Middle frontal gyrus (tissue), 1 donor: ENCODE results near the gene DELE1.
"Not testable (repeated sequence)": the region's sequence is repeated elsewhere in the genome, so short reads cannot be mapped to it uniquely, and the experiment has no call there.

Experiments used
- DNase-seq: peaks from one replicate; pipeline ENCODE4 v3.0.0-alpha.2; 2015; ENCODE audit warnings: low spot score; ENCODE audit errors: extremely low spot score

Gene DELE1

GRCh38 chr5:141883892-141884318, 39.8 kb upstream of the DELE1 start:
- no peak for DNase-seq

GRCh38 chr5:141889282-141889871, 34.3 kb upstream of the DELE1 start:
- DNase-seq, result no peak

GRCh38 chr5:141890429-141890828, 33.2 kb upstream of the DELE1 start:
- not testable (repeated sequence) for DNase-seq

GRCh38 chr5:141897425-141897824, 26.2 kb upstream of the DELE1 start:
- no peak for DNase-seq

GRCh38 chr5:141898448-141899049, 25.1 kb upstream of the DELE1 start:
- DNase-seq, result no peak

GRCh38 chr5:141902015-141902814, 21.5 kb upstream of the DELE1 start:
- no peak for DNase-seq

- DNase-seq, result no peak
These were observed 20.4 kb upstream of the DELE1 start for GRCh38 chr5:141903261-141903660.

- DNase-seq, result no peak
These were observed 19.1 kb upstream of the DELE1 start for GRCh38 chr5:141904551-141904950.

- DNase-seq, result no peak
These were observed 17.2 kb upstream of the DELE1 start for GRCh38 chr5:141906517-141906916.

- no peak for DNase-seq
These were observed 16.7 kb upstream of the DELE1 start for GRCh38 chr5:141906972-141907371.

GRCh38 chr5:141908796-141909195, 14.9 kb upstream of the DELE1 start:
- DNase-seq, result no peak

GRCh38 chr5:141909212-141909611, 14.5 kb upstream of the DELE1 start:
- DNase-seq, result no peak

- DNase-seq, result no peak
These were observed 13.4 kb upstream of the DELE1 start for GRCh38 chr5:141910271-141910673.

- DNase-seq, result no peak
These were observed 10.0 kb upstream of the DELE1 start for GRCh38 chr5:141913560-141914198.

- DNase-seq, result no peak
These were observed 9.4 kb upstream of the DELE1 start for GRCh38 chr5:141914199-141914743.

GRCh38 chr5:141914797-141915196, 8.9 kb upstream of the DELE1 start:
- no peak for DNase-seq

- no peak for DNase-seq
These were observed 7.8 kb upstream of the DELE1 start for GRCh38 chr5:141915881-141916336.

GRCh38 chr5:141916522-141916921, 7.1 kb upstream of the DELE1 start:
- DNase-seq, result no peak

GRCh38 chr5:141917760-141918159, 5.9 kb upstream of the DELE1 start:
- no peak for DNase-seq

- DNase-seq, result no peak
These were observed 4.2 kb upstream of the DELE1 start for GRCh38 chr5:141919218-141920119.

- no peak for DNase-seq
These were observed 2.9 kb upstream of the DELE1 start for GRCh38 chr5:141920771-141921170.
